A549 (cell line): Measurements from ENCODE around the gene MTSS2. TPM values are rescaled to one million over a fixed set of nuclear protein-coding genes. Genes with fewer than 3 reads are reported as not detected.

Source experiments
- ATAC-seq, 2 experiments: fragments of 200-7000 bp in 1 of 2; fragments of >200 bp in 1 of 2; cut with Nextera tagmentation in 1 of 2; cut with Tn5 transposase in 1 of 2; 3 replicates each; pipeline versions ENCODE4 v1.8.0 to v1.9.1; 2018 to 2020; ENCODE audit warnings: mild to moderate bottlenecking in 1 of 2, moderate library complexity in 1 of 2
- CTCF ChIA-PET: fragments of 300-600 bp; sonication (Branson Sonifier 250); formaldehyde crosslinking; extraction: SDS; loops from one replicate; lab custom pipeline; 2021; ENCODE audit warnings: antibody characterized with exemption, inconsistent platforms; lab: Yijun Ruan, JAX
- POLR2A ChIA-PET: fragments of 350-600 bp; formaldehyde crosslinking; extraction: SDS; loops from one replicate; lab custom pipeline; 2021; ENCODE audit warnings: antibody characterized with exemption, inconsistent platforms; lab: Yijun Ruan, JAX
- DNase-seq, 2 experiments: peaks; one replicate each; pipeline versions ENCODE4 v3.0.0 to v3.0.0-alpha.2; 2011 to 2016; ENCODE audit warnings: low read depth in 1 of 2, low spot score in 1 of 2
- FAIRE-seq: peaks from 2 replicates; lab custom pipeline; 2011; peaks lifted over from hg19 to GRCh38; lab: Jason Lieb, UNC
- H3K27ac ChIP-seq, 2 experiments: fragments of >200 bp; sonication (Bioruptor Twin); formaldehyde crosslinking; 3 replicates each; pipeline ENCODE4 v1.5.1; 2016 to 2017
- H3K4me1 ChIP-seq: fragments of >200 bp; sonication (Bioruptor Twin); formaldehyde crosslinking; 3 replicates; pipeline ENCODE4 v1.6.1; 2016
- H3K4me2 ChIP-seq: fragments of >200 bp; sonication (Bioruptor Twin); formaldehyde crosslinking; 3 replicates; pipeline ENCODE4 v1.6.1; 2016
- H3K4me3 ChIP-seq: fragments of >200 bp; sonication (Bioruptor Twin); formaldehyde crosslinking; 3 replicates; pipeline ENCODE4 v1.5.1; 2016
- H3K9me3 ChIP-seq: fragments of >200 bp; sonication (Bioruptor Twin); formaldehyde crosslinking; 3 replicates; pipeline ENCODE4 v1.6.1; 2016
- ATOH8 ChIP-seq: fragments of 250-450 bp; sonication (Bioruptor Pico); IDR thresholded peaks from 2 replicates; pipeline ENCODE4 v1.5.0; 2020; ENCODE audit warnings: low read depth, mild to moderate bottlenecking, moderate library complexity
- CEBPB ChIP-seq, 2 experiments: fragments of >200 bp in 1 of 2; sonication (Bioruptor Twin) in 1 of 2; formaldehyde crosslinking in 1 of 2; IDR thresholded peaks; 2 replicates each; pipeline ENCODE4 v1.6.1; 2012 to 2016
- EHF ChIP-seq: fragments of 250-450 bp; sonication (Bioruptor Pico); IDR thresholded peaks from 2 replicates; pipeline ENCODE4 v1.5.0; 2020; ENCODE audit warnings: mild to moderate bottlenecking
- EP300 ChIP-seq, 2 experiments: fragments of >200 bp; sonication (Bioruptor Twin); formaldehyde crosslinking; IDR thresholded peaks; 2 replicates in 1 of 2; 3 replicates in 1 of 2; pipeline ENCODE4 v1.6.1; 2016 to 2017
- FOSB ChIP-seq: fragments of 250-450 bp; sonication (Bioruptor Pico); IDR thresholded peaks from 2 replicates; pipeline ENCODE4 v1.5.0; 2020; ENCODE audit warnings: mild to moderate bottlenecking, moderate library complexity
- FOSL2 ChIP-seq, 2 experiments: fragments of 450-650 bp in 1 of 2; fragments of >200 bp in 1 of 2; sonication (Bioruptor Twin) in 1 of 2; formaldehyde crosslinking; IDR thresholded peaks; 2 replicates each; pipeline versions ENCODE4 v1.5.0 to v1.6.1; 2016 to 2020; ENCODE audit warnings: mild to moderate bottlenecking in 1 of 2, moderate library complexity in 1 of 2
- FOXS1 ChIP-seq: fragments of 250-450 bp; sonication (Bioruptor Pico); IDR thresholded peaks from 2 replicates; pipeline ENCODE4 v1.5.0; 2020; ENCODE audit warnings: mild to moderate bottlenecking, moderate library complexity
- JUN ChIP-seq, 2 experiments: fragments of >200 bp; sonication (Bioruptor Twin); formaldehyde crosslinking; IDR thresholded peaks; 2 replicates in 1 of 2; 3 replicates in 1 of 2; pipeline ENCODE4 v1.6.1; 2016 to 2017
- KDM5A ChIP-seq: fragments of 200-600 bp; sonication (generic); IDR thresholded peaks from 2 replicates; pipeline ENCODE4 v1.6.1; 2016; ENCODE audit warnings: antibody characterized with exemption, mild to moderate bottlenecking
- NR3C1 ChIP-seq: fragments of >200 bp; sonication (Bioruptor Twin); formaldehyde crosslinking; IDR thresholded peaks from 3 replicates; pipeline ENCODE4 v1.6.1; 2017
- POLR2AphosphoS2 ChIP-seq: conservative IDR thresholded peaks from 2 replicates; pipeline ENCODE4 v1.6.1; 2012; ENCODE audit warnings: low read length, improper control_type of control experiment, inconsistent platforms
- RARB ChIP-seq: fragments of 250-450 bp; sonication (Bioruptor Pico); IDR thresholded peaks from 2 replicates; pipeline ENCODE4 v1.8.0; 2021; ENCODE audit warnings: mild to moderate bottlenecking, moderate library complexity
- ZFP36 ChIP-seq: fragments of 450-650 bp; IDR thresholded peaks from 2 replicates; pipeline ENCODE4 v1.6.1; 2014; ENCODE audit warnings: borderline replicate concordance; ENCODE audit not compliant: partially characterized antibody
- ZSCAN20 ChIP-seq: fragments of 250-450 bp; sonication (Bioruptor Pico); IDR thresholded peaks from 2 replicates; pipeline ENCODE4 v1.8.0; 2022; ENCODE audit warnings: mild to moderate bottlenecking, moderate library complexity
- WGBS: methylation state at CpG from one replicate; pipeline ENCODE4 v1.1.6; 2017; ENCODE audit errors: missing lambda C conversion rate; 5-methylcytosine and 5-hydroxymethylcytosine counted together
- polyA plus RNA-seq, 4 experiments: library from polyadenylated mRNA; depleted of rRNA in 3 of 4; stranded (reverse); fragments of >200 nt; fragmentation: RNase III in 1 of 4; extraction: RNeasy Plus Mini Kit Qiagen cat#74134 plus additional on column Dnase treatment in 1 of 4; gene quantifications; 2 replicates in 3 of 4; 3 replicates in 1 of 4; pipeline ENCODE4 v1.2.3, GENCODE V29; 2011 to 2017
- TF ChIP-seq, protein P1 (sequence below): fragments of >200 bp; sonication (Bioruptor Twin); formaldehyde crosslinking; IDR thresholded peaks from 3 replicates; pipeline ENCODE4 v1.6.1; 2016
- TF ChIP-seq, protein P2 (sequence below): IDR thresholded peaks from 2 replicates; pipeline ENCODE4 v1.6.1; 2012
- TF ChIP-seq, protein P3 (sequence below): fragments of 200-600 bp; sonication (generic); IDR thresholded peaks from 2 replicates; pipeline ENCODE4 v1.6.1; 2016; ENCODE audit warnings: antibody characterized with exemption, mild to moderate bottlenecking, moderate library complexity
- TF ChIP-seq, protein P4 (sequence below): IDR thresholded peaks from 2 replicates; pipeline ENCODE4 v1.6.1; 2012; ENCODE audit warnings: low read depth, borderline replicate concordance
- TF ChIP-seq, protein P5 (sequence below): fragments of 150-350 bp; IDR thresholded peaks from 2 replicates; pipeline ENCODE4 v1.6.1; 2014; ENCODE audit warnings: low read depth, mild to moderate bottlenecking, low read length

Gene MTSS2
- polyA plus RNA-seq, 2 of the 4 experiments (the other 2 are of a cell fraction): 13.1 to 27.1 TPM

DNA sequence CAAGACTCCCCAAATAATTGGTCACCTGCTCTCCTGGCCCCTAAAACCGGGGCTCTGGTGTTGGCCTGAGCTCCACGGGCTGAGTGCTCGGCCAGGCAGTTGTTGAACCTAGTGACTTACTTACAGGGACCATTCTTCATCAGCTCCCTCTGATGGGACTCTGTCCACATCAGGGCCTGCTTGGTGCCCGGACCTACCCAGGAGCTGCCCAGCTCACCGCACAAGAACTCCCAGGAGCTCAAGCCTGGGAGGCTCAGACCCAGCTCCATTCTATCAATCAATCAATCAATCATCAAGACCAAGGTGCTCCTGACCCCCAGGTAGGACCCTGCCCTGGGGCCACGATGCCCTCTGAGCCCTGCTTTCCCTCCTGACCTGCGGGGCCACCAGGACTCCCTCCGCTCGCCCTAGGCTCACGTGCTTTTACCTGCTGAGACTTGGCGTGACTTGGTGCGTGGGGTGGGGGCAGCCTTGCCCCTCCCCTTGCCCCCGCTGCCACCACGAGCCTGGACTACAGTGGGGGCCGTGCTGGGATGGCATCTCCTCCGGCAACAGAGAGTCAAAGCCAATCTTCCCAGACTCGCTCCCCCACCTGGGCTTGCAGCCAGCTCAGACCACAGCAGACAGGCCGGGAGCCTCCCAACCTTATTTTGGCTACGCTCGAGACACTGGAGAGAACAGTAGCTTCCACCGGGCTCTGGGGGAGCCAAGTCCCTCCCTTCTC, 23.8 kb downstream of the MTSS2 start:
- POLR2A ChIA-PET: no interaction called here
- DNase-seq (no peak), ATAC-seq (peak; percentile 11 to 25; a peak in 2 of 6 replicates)
- Histone ChIP-seq H3K4me2 (no peak overlapping the region), H3K27ac (no peak overlapping the region), H3K4me1 (no peaks in the 10 kb centered on the region)
- WGBS: 77% methylated on average over 13 of the region's 21 CpGs
- no peak for TF ChIP-seq EHF (CRISPR knock-in tag)
- 0 out of 5 replicates have a peak, but pooled peaks of 1 of the 2 experiments have one; percentile 18 for TF ChIP-seq JUN (IDR thresholded peaks at IDR 0.05)
- TF ChIP-seq, protein P1, sequence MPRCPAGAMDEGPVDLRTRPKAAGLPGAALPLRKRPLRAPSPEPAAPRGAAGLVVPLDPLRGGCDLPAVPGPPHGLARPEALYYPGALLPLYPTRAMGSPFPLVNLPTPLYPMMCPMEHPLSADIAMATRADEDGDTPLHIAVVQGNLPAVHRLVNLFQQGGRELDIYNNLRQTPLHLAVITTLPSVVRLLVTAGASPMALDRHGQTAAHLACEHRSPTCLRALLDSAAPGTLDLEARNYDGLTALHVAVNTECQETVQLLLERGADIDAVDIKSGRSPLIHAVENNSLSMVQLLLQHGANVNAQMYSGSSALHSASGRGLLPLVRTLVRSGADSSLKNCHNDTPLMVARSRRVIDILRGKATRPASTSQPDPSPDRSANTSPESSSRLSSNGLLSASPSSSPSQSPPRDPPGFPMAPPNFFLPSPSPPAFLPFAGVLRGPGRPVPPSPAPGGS: no peak
- TF ChIP-seq, all 56 proteins: peak for 1
- CTCF ChIA-PET: interaction anchor here (0.8 to 2.5 kb wide), 6 partner anchors 8 to 109 kb away, joined by 3 to 12 read pairs (median 5); no protein-coding TSS in a partner anchor
- H3K4me3 ChIP-seq: no peak overlapping the region
- H3K9me3 ChIP-seq: no peaks in the 10 kb centered on the region
- FAIRE-seq: no peak

- WGBS: 84% methylated on average over 17 of the region's 17 CpGs
- no peak for ATAC-seq
- no peak for FAIRE-seq
- ChIA-PET CTCF (interaction anchor here (0.8 to 2.5 kb wide), 6 partner anchors 7 to 109 kb away, joined by 3 to 12 read pairs (median 5); no protein-coding TSS in a partner anchor), POLR2A (no interaction called here)
- no peak for TF ChIP-seq KDM5A
- TF ChIP-seq, protein P2, sequence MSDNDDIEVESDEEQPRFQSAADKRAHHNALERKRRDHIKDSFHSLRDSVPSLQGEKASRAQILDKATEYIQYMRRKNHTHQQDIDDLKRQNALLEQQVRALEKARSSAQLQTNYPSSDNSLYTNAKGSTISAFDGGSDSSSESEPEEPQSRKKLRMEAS: no peak
- no peak for DNase-seq
- Histone ChIP-seq H3K4me1 (no peaks in the 10 kb centered on the region), H3K27ac (no peak overlapping the region), H3K9me3 (no peaks in the 10 kb centered on the region), H3K4me3 (no peak overlapping the region), H3K4me2 (no peak overlapping the region)
These were observed 24.3 kb downstream of the MTSS2 start for GRCh38 chr16:70661534-70661917.

GRCh38 chr16:70660672-70661350, 25.0 kb downstream of the MTSS2 start:
- ChIA-PET CTCF (interaction anchor here (2.1 kb wide), 1 partner anchor 110 kb away, joined by 14 read pairs; no protein-coding TSS in a partner anchor), POLR2A (no interaction called here)

DNA sequence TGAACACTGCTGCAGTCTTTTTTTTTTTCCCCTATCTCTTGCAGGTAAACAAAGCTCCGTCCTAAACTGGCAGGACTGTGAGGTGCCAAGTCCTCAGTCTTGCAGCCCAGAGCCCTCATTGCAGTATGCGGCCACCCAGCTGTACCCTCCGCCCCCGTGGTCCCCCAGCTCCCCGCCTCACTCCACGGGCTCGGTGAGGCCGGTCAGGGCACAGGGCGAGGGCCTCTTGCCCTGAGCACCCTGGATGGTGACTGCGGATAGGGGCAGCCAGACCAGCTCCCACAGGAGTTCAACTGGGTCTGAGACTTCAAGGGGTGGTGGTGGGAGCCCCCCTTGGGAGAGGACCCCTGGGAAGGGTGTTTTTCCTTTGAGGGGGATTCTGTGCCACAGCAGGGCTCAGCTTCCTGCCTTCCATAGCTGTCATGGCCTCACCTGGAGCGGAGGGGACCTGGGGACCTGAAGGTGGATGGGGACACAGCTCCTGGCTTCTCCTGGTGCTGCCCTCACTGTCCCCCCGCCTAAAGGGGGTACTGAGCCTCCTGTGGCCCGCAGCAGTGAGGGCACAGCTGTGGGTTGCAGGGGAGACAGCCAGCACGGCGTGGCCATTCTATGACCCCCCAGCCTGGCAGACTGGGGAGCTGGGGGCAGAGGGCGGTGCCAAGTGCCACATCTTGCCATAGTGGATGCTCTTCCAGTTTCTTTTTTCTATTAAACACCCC, 25.7 kb downstream of the MTSS2 start:
- no peak overlapping the region for H3K27ac ChIP-seq
- POLR2A ChIA-PET: no interaction called here
- ATAC-seq (peak in 1 of 2 experiments; percentile 17; a peak in 3 of 6 replicates), DNase-seq (no peak), FAIRE-seq (no peak)
- H3K9me3 ChIP-seq: no peaks in the 10 kb centered on the region
- no peak overlapping the region for H3K4me3 ChIP-seq
- 75% methylated on average over 9 of the region's 16 CpGs for WGBS
- H3K4me2 ChIP-seq: no peak overlapping the region
- CTCF ChIA-PET: interaction anchor here (1.0 to 2.1 kb wide), 2 partner anchors 111 to 154 kb away, joined by 3 to 14 read pairs; no protein-coding TSS in a partner anchor
- no peaks in the 10 kb centered on the region for H3K4me1 ChIP-seq
- no peak for TF ChIP-seq FOSL2 (IDR thresholded peaks at IDR 0.05)
- TF ChIP-seq FOSL2 (CRISPR knock-in tag; IDR thresholded peaks at IDR 0.05): no peak
- no peak for TF ChIP-seq ZSCAN20 (CRISPR knock-in tag)
- TF ChIP-seq, protein P3, sequence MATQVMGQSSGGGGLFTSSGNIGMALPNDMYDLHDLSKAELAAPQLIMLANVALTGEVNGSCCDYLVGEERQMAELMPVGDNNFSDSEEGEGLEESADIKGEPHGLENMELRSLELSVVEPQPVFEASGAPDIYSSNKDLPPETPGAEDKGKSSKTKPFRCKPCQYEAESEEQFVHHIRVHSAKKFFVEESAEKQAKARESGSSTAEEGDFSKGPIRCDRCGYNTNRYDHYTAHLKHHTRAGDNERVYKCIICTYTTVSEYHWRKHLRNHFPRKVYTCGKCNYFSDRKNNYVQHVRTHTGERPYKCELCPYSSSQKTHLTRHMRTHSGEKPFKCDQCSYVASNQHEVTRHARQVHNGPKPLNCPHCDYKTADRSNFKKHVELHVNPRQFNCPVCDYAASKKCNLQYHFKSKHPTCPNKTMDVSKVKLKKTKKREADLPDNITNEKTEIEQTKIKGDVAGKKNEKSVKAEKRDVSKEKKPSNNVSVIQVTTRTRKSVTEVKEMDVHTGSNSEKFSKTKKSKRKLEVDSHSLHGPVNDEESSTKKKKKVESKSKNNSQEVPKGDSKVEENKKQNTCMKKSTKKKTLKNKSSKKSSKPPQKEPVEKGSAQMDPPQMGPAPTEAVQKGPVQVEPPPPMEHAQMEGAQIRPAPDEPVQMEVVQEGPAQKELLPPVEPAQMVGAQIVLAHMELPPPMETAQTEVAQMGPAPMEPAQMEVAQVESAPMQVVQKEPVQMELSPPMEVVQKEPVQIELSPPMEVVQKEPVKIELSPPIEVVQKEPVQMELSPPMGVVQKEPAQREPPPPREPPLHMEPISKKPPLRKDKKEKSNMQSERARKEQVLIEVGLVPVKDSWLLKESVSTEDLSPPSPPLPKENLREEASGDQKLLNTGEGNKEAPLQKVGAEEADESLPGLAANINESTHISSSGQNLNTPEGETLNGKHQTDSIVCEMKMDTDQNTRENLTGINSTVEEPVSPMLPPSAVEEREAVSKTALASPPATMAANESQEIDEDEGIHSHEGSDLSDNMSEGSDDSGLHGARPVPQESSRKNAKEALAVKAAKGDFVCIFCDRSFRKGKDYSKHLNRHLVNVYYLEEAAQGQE: no peak
- TF ChIP-seq FOSB (CRISPR knock-in tag): no peak
- no peak for TF ChIP-seq NR3C1
- TF ChIP-seq EP300 (IDR thresholded peaks at IDR 0.05): no peak
- TF ChIP-seq ATOH8 (CRISPR knock-in tag): no peak
- TF ChIP-seq, protein P4, sequence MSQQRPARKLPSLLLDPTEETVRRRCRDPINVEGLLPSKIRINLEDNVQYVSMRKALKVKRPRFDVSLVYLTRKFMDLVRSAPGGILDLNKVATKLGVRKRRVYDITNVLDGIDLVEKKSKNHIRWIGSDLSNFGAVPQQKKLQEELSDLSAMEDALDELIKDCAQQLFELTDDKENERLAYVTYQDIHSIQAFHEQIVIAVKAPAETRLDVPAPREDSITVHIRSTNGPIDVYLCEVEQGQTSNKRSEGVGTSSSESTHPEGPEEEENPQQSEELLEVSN: no peak
- TF ChIP-seq FOXS1 (CRISPR knock-in tag): no peak

More at GRCh38 chr16:70660672-70661350, 25.0 kb downstream of the MTSS2 start:
- H3K9me3 ChIP-seq: no peaks in the 10 kb centered on the region
- no peak for DNase-seq
- TF ChIP-seq, protein P5, sequence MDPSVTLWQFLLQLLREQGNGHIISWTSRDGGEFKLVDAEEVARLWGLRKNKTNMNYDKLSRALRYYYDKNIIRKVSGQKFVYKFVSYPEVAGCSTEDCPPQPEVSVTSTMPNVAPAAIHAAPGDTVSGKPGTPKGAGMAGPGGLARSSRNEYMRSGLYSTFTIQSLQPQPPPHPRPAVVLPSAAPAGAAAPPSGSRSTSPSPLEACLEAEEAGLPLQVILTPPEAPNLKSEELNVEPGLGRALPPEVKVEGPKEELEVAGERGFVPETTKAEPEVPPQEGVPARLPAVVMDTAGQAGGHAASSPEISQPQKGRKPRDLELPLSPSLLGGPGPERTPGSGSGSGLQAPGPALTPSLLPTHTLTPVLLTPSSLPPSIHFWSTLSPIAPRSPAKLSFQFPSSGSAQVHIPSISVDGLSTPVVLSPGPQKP: no peak
- TF ChIP-seq EP300 (IDR thresholded peaks at IDR 0.05): no peak
- TF ChIP-seq CEBPB (IDR thresholded peaks at IDR 0.05): no peak
- no peak for TF ChIP-seq ZFP36
- no peak for TF ChIP-seq POLR2AphosphoS2
- TF ChIP-seq RARB: no peak
- TF ChIP-seq JUN (IDR thresholded peaks at IDR 0.05): no peak
- no peaks in the 10 kb centered on the region for H3K4me1 ChIP-seq
- WGBS: 63% methylated on average over 5 of the region's 7 CpGs
- ATAC-seq: peak; percentile 27 to 53; a peak in 3 of 6 replicates
- FAIRE-seq: no peak
- no peak overlapping the region for H3K4me2 ChIP-seq
- no peak overlapping the region for H3K4me3 ChIP-seq
- H3K27ac ChIP-seq: no peak overlapping the region
